ENCODE data around the gene GP9.

- no peak for TF ChIP-seq CTCF (IDR thresholded peaks at IDR 0.05; ENCODE audit: poor library complexity)
- TF ChIP-seq EZH2 (IDR thresholded peaks at IDR 0.05; ENCODE audit: borderline replicate concordance) = no peak
Observed at GRCh38 chr3:129081503-129081902, 20.9 kb downstream of the GP9 start.
